MM.1S (cell line): Measurements from ENCODE around the gene PEAR1.

Experiments used
- DNase-seq: peaks from one replicate; pipeline ENCODE4 v3.0.0-alpha.2; 2015
- H2AFZ ChIP-seq: fragments of 300-600 bp; sonication (generic); 2 replicates; pipeline ENCODE4 v1.6.0; 2016; ENCODE audit warnings: antibody characterized with exemption, low read length
- H3F3A ChIP-seq: fragments of 300-600 bp; sonication (generic); 2 replicates; pipeline ENCODE4 v1.6.1; 2016; ENCODE audit warnings: mild to moderate bottlenecking, antibody characterized with exemption, low read length, moderate library complexity, mixed read lengths; ENCODE audit not compliant: insufficient read depth
- H3K27ac ChIP-seq: fragments of 300-600 bp; sonication (generic); 2 replicates; pipeline ENCODE4 v1.5.1; 2016; ENCODE audit warnings: mild to moderate bottlenecking, low read length
- H3K27me3 ChIP-seq: fragments of 300-600 bp; sonication (generic); replicated peaks from 2 replicates; pipeline ENCODE4 v1.6.0; 2016; ENCODE audit warnings: low read length; ENCODE audit not compliant: insufficient read depth
- H3K36me3 ChIP-seq: fragments of 300-600 bp; sonication (generic); replicated peaks from 2 replicates; pipeline ENCODE4 v1.6.1; 2016; ENCODE audit warnings: mild to moderate bottlenecking, low read length, mixed read lengths; ENCODE audit not compliant: insufficient read depth
- H3K4me1 ChIP-seq: fragments of 300-600 bp; sonication (generic); 2 replicates; pipeline ENCODE4 v1.6.1; 2016; ENCODE audit warnings: low read length, mixed read lengths
- H3K4me2 ChIP-seq: fragments of 300-600 bp; sonication (generic); 2 replicates; pipeline ENCODE4 v1.6.0; 2016; ENCODE audit warnings: low read depth, low read length
- H3K4me3 ChIP-seq: fragments of 300-600 bp; sonication (generic); 2 replicates; pipeline ENCODE4 v1.5.1; 2016; ENCODE audit warnings: low read length, mixed read lengths
- H3K79me2 ChIP-seq: fragments of 300-600 bp; sonication (generic); 2 replicates; pipeline ENCODE4 v1.6.1; 2016; ENCODE audit warnings: mixed run types, low read length, mixed read lengths
- H3K9ac ChIP-seq: fragments of 300-600 bp; sonication (generic); 2 replicates; pipeline ENCODE4 v1.6.1; 2016; ENCODE audit warnings: low read length, mixed read lengths
- H3K9me2 ChIP-seq: fragments of 300-600 bp; sonication (generic); replicated peaks from 2 replicates; pipeline ENCODE4 v1.6.1; 2016; ENCODE audit warnings: mild to moderate bottlenecking, low read length, mixed read lengths; ENCODE audit not compliant: insufficient read depth
- H3K9me3 ChIP-seq: fragments of 300-600 bp; sonication (generic); replicated peaks from 2 replicates; pipeline ENCODE4 v1.6.1; 2016; ENCODE audit warnings: mild to moderate bottlenecking, low read length, mixed read lengths; ENCODE audit not compliant: insufficient read depth
- H4K20me1 ChIP-seq: fragments of 300-600 bp; sonication (generic); 2 replicates; pipeline ENCODE4 v1.6.1; 2016; ENCODE audit warnings: mild to moderate bottlenecking, low read length, moderate library complexity, mixed read lengths; ENCODE audit not compliant: insufficient read depth
- EZH2 ChIP-seq: fragments of 300-600 bp; sonication (generic); optimal IDR thresholded peaks from 2 replicates; pipeline ENCODE3; 2017; ENCODE audit warnings: low read depth, mild to moderate bottlenecking, antibody characterized with exemption, low read length, mixed read lengths
- EZH2phosphoT487 ChIP-seq: fragments of 300-600 bp; sonication (generic); IDR thresholded peaks from 2 replicates; pipeline ENCODE4 v1.6.1; 2018; ENCODE audit warnings: antibody characterized with exemption, low read length
- TF ChIP-seq, protein P1 (sequence below): fragments of 300-600 bp; sonication (generic); IDR thresholded peaks from 2 replicates; pipeline ENCODE4 v1.5.1; 2016; ENCODE audit warnings: antibody characterized with exemption, low read length, mixed read lengths

The PEAR1 gene

GRCh38 chr1:156921053-156921529 lies 27.6 kb downstream of the PEAR1 start:
- Histone ChIP-seq H4K20me1 (no peaks in the 10 kb centered on the region), H3K36me3 (no peaks in the 10 kb centered on the region), H3K9me2 (no peaks in the 10 kb centered on the region), H3K4me2 (no peak overlapping the region), H3K4me1 (no peaks in the 10 kb centered on the region), H3K27ac (no peak overlapping the region), H3K9me3 (no peaks in the 10 kb centered on the region), H3K9ac (no peak overlapping the region), H3K4me3 (no peak overlapping the region), H3K79me2 (no peaks in the 10 kb centered on the region), H3K27me3 (peaks cover 77% of the 10 kb centered on the region), H3F3A (no peaks in the 10 kb centered on the region), H2AFZ (no peak overlapping the region)
- no peak for DNase-seq
- no peak for TF ChIP-seq EZH2phosphoT487
- TF ChIP-seq, protein P1, sequence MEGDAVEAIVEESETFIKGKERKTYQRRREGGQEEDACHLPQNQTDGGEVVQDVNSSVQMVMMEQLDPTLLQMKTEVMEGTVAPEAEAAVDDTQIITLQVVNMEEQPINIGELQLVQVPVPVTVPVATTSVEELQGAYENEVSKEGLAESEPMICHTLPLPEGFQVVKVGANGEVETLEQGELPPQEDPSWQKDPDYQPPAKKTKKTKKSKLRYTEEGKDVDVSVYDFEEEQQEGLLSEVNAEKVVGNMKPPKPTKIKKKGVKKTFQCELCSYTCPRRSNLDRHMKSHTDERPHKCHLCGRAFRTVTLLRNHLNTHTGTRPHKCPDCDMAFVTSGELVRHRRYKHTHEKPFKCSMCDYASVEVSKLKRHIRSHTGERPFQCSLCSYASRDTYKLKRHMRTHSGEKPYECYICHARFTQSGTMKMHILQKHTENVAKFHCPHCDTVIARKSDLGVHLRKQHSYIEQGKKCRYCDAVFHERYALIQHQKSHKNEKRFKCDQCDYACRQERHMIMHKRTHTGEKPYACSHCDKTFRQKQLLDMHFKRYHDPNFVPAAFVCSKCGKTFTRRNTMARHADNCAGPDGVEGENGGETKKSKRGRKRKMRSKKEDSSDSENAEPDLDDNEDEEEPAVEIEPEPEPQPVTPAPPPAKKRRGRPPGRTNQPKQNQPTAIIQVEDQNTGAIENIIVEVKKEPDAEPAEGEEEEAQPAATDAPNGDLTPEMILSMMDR: no peak
- TF ChIP-seq EZH2: peak; percentile 32

- no peak overlapping the region for H2AFZ ChIP-seq
- no peak for DNase-seq
- no peak overlapping the region for H3K4me3 ChIP-seq
Observed at GRCh38 chr1:156922986-156923669, 29.6 kb downstream of the PEAR1 start.

GRCh38 chr1:156923670-156924477 lies 30.4 kb downstream of the PEAR1 start:
- no peaks in the 10 kb centered on the region for H3K9me3 ChIP-seq
- H3K79me2 ChIP-seq: no peaks in the 10 kb centered on the region
- no peak overlapping the region for H3K9ac ChIP-seq
- no peak overlapping the region for H3K27ac ChIP-seq
- H3K9me2 ChIP-seq: no peaks in the 10 kb centered on the region
- H3K4me2 ChIP-seq: no peak overlapping the region
- no peak for DNase-seq
- no peaks in the 10 kb centered on the region for H3K36me3 ChIP-seq
- peaks cover 7% of the 10 kb centered on the region; the same call in 1 of the 2 replicates for H3K4me1 ChIP-seq
- peak; percentile 94 for TF ChIP-seq EZH2
- TF ChIP-seq, protein P1: no peak
- TF ChIP-seq EZH2phosphoT487: no peak
- H3F3A ChIP-seq: no peaks in the 10 kb centered on the region
- H3K27me3 ChIP-seq: peaks cover 98% of the 10 kb centered on the region
- H3K4me3 ChIP-seq: no peak overlapping the region
- H4K20me1 ChIP-seq: no peaks in the 10 kb centered on the region
- H2AFZ ChIP-seq: no peak overlapping the region

More at GRCh38 chr1:156922986-156923669, 29.6 kb downstream of the PEAR1 start:
- Histone ChIP-seq H3K9ac (no peak overlapping the region), H3K9me2 (no peaks in the 10 kb centered on the region), H3K27ac (no peak overlapping the region), H3K36me3 (no peaks in the 10 kb centered on the region), H3K4me1 (peaks cover 7% of the 10 kb centered on the region; the same call in 1 of the 2 replicates), H3K4me2 (no peak overlapping the region), H4K20me1 (no peaks in the 10 kb centered on the region), H3F3A (no peaks in the 10 kb centered on the region), H3K27me3 (peaks cover 97% of the 10 kb centered on the region), H3K79me2 (no peaks in the 10 kb centered on the region), H3K9me3 (no peaks in the 10 kb centered on the region)
- TF ChIP-seq EZH2 (no peak), EZH2phosphoT487 (no peak)
- TF ChIP-seq, protein P1: no peak
